ENCODE data around the gene FBXO21. TPM values are rescaled to one million over a fixed set of nuclear protein-coding genes. Genes with fewer than 3 reads are reported as not detected.
"Not testable (repeated sequence)": the region's sequence is repeated elsewhere in the genome, so short reads cannot be mapped to it uniquely, and the experiment has no call there.

FBXO21 gene
- polyA plus RNA-seq, 1 donor = 32.0 TPM

- peak; percentile 30 to 58 for DNase-seq
- no peaks in the 10 kb centered on the region for H3K9me3 ChIP-seq (ENCODE audit: control insufficient read depth, low read depth, low read length)
- H3K4me1 ChIP-seq (ENCODE audit: control insufficient read depth, insufficient read depth, low read length) = peaks cover 4% of the 10 kb centered on the region
- WGBS (ENCODE audit: insufficient coverage, low lambda C conversion rate) = no CpG with 5 or more reads among the region's 25 CpGs
- H3K36me3 ChIP-seq (ENCODE audit: control insufficient read depth, insufficient read depth, low read length) = peaks cover 12% of the 10 kb centered on the region
- H3K4me3 ChIP-seq (ENCODE audit: low read length) = peak overlapping the region; percentile 85
- peak overlapping the region; percentile 45 for H3K27ac ChIP-seq (ENCODE audit: low read length)
- H3K27me3 ChIP-seq (ENCODE audit: control insufficient read depth, insufficient read depth, low read length) = peaks cover 8% of the 10 kb centered on the region
Observed at GRCh38 chr12:117188961-117189724, 1.1 kb downstream of the FBXO21 start.

- Histone ChIP-seq H3K27ac (ENCODE audit: low read length) (no peak overlapping the region), H3K9me3 (ENCODE audit: control insufficient read depth, low read depth, low read length) (no peaks in the 10 kb centered on the region), H3K36me3 (ENCODE audit: control insufficient read depth, insufficient read depth, low read length) (peaks cover 13% of the 10 kb centered on the region), H3K4me3 (ENCODE audit: low read length) (no peak overlapping the region), H3K27me3 (ENCODE audit: control insufficient read depth, insufficient read depth, low read length) (peaks cover 8% of the 10 kb centered on the region), H3K4me1 (ENCODE audit: control insufficient read depth, insufficient read depth, low read length) (peaks cover 4% of the 10 kb centered on the region)
- DNase-seq = no peak
- WGBS (ENCODE audit: insufficient coverage, low lambda C conversion rate) = 79% methylated on average over 3 of the region's 12 CpGs
Observed at GRCh38 chr12:117188121-117188665, 2.1 kb downstream of the FBXO21 start.

GRCh38 chr12:117187421-117187820, 2.8 kb downstream of the FBXO21 start:
- DNase-seq = peak; percentile 12 to 22
- Histone ChIP-seq H3K27me3 (ENCODE audit: control insufficient read depth, insufficient read depth, low read length) (peaks cover 8% of the 10 kb centered on the region), H3K4me3 (ENCODE audit: low read length) (no peak overlapping the region), H3K36me3 (ENCODE audit: control insufficient read depth, insufficient read depth, low read length) (peaks cover 17% of the 10 kb centered on the region), H3K27ac (ENCODE audit: low read length) (no peak overlapping the region), H3K9me3 (ENCODE audit: control insufficient read depth, low read depth, low read length) (no peaks in the 10 kb centered on the region), H3K4me1 (ENCODE audit: control insufficient read depth, insufficient read depth, low read length) (peaks cover 4% of the 10 kb centered on the region)
- no CpG with 5 or more reads among the region's 4 CpGs for WGBS (ENCODE audit: insufficient coverage, low lambda C conversion rate)

GRCh38 chr12:117182866-117183265, 7.4 kb downstream of the FBXO21 start:
- Histone ChIP-seq H3K27me3 (ENCODE audit: control insufficient read depth, insufficient read depth, low read length) (no peaks in the 10 kb centered on the region), H3K4me3 (ENCODE audit: low read length) (no peak overlapping the region), H3K36me3 (ENCODE audit: control insufficient read depth, insufficient read depth, low read length) (peaks cover 39% of the 10 kb centered on the region), H3K27ac (ENCODE audit: low read length) (no peak overlapping the region), H3K9me3 (ENCODE audit: control insufficient read depth, low read depth, low read length) (no peaks in the 10 kb centered on the region), H3K4me1 (ENCODE audit: control insufficient read depth, insufficient read depth, low read length) (no peaks in the 10 kb centered on the region)
- no peak for DNase-seq
- WGBS (ENCODE audit: insufficient coverage, low lambda C conversion rate) = 100% methylated on average over 1 of the region's 3 CpGs

- not testable (repeated sequence) for H3K27ac ChIP-seq (ENCODE audit: low read length); H3K9me3 ChIP-seq (ENCODE audit: control insufficient read depth, low read depth, low read length); H3K4me3 ChIP-seq (ENCODE audit: low read length); H3K4me1 ChIP-seq (ENCODE audit: control insufficient read depth, insufficient read depth, low read length); DNase-seq; H3K27me3 ChIP-seq (ENCODE audit: control insufficient read depth, insufficient read depth, low read length)
- peaks cover 46% of the 10 kb centered on the region for H3K36me3 ChIP-seq (ENCODE audit: control insufficient read depth, insufficient read depth, low read length)
- 100% methylated on average over 3 of the region's 8 CpGs for WGBS (ENCODE audit: insufficient coverage, low lambda C conversion rate)
Observed at GRCh38 chr12:117181468-117181843, 8.8 kb downstream of the FBXO21 start.

- no peak overlapping the region for H3K4me3 ChIP-seq (ENCODE audit: low read length)
- no peaks in the 10 kb centered on the region for H3K4me1 ChIP-seq (ENCODE audit: control insufficient read depth, insufficient read depth, low read length)
- no peak for DNase-seq
- H3K27me3 ChIP-seq (ENCODE audit: control insufficient read depth, insufficient read depth, low read length) = no peaks in the 10 kb centered on the region
- peaks cover 48% of the 10 kb centered on the region for H3K36me3 ChIP-seq (ENCODE audit: control insufficient read depth, insufficient read depth, low read length)
- no peaks in the 10 kb centered on the region for H3K9me3 ChIP-seq (ENCODE audit: control insufficient read depth, low read depth, low read length)
- H3K27ac ChIP-seq (ENCODE audit: low read length) = no peak overlapping the region
- 89% methylated on average over 3 of the region's 4 CpGs for WGBS (ENCODE audit: insufficient coverage, low lambda C conversion rate)
Observed at GRCh38 chr12:117180758-117181467, 9.4 kb downstream of the FBXO21 start.

- Histone ChIP-seq H3K4me3 (ENCODE audit: low read length) (no peak overlapping the region), H3K27me3 (ENCODE audit: control insufficient read depth, insufficient read depth, low read length) (no peaks in the 10 kb centered on the region), H3K4me1 (ENCODE audit: control insufficient read depth, insufficient read depth, low read length) (no peaks in the 10 kb centered on the region), H3K27ac (ENCODE audit: low read length) (no peak overlapping the region), H3K36me3 (ENCODE audit: control insufficient read depth, insufficient read depth, low read length) (peaks cover 58% of the 10 kb centered on the region), H3K9me3 (ENCODE audit: control insufficient read depth, low read depth, low read length) (no peaks in the 10 kb centered on the region)
- WGBS (ENCODE audit: insufficient coverage, low lambda C conversion rate) = 100% methylated on average over 2 of the region's 2 CpGs
- DNase-seq = no peak
Observed at GRCh38 chr12:117178745-117179144, 11.5 kb downstream of the FBXO21 start.

GRCh38 chr12:117178301-117178700, 12.0 kb downstream of the FBXO21 start:
- DNase-seq = no peak
- Histone ChIP-seq H3K4me3 (ENCODE audit: low read length) (no peak overlapping the region), H3K36me3 (ENCODE audit: control insufficient read depth, insufficient read depth, low read length) (peaks cover 62% of the 10 kb centered on the region), H3K9me3 (ENCODE audit: control insufficient read depth, low read depth, low read length) (no peaks in the 10 kb centered on the region), H3K27ac (ENCODE audit: low read length) (no peak overlapping the region), H3K4me1 (ENCODE audit: control insufficient read depth, insufficient read depth, low read length) (no peaks in the 10 kb centered on the region), H3K27me3 (ENCODE audit: control insufficient read depth, insufficient read depth, low read length) (no peaks in the 10 kb centered on the region)
- no CpG with 5 or more reads among the region's 10 CpGs for WGBS (ENCODE audit: insufficient coverage, low lambda C conversion rate)

- WGBS (ENCODE audit: insufficient coverage, low lambda C conversion rate) = no CpG with 5 or more reads among the region's 3 CpGs
- Histone ChIP-seq H3K36me3 (ENCODE audit: control insufficient read depth, insufficient read depth, low read length) (peaks cover 71% of the 10 kb centered on the region), H3K27ac (ENCODE audit: low read length) (no peak overlapping the region), H3K4me3 (ENCODE audit: low read length) (no peak overlapping the region), H3K4me1 (ENCODE audit: control insufficient read depth, insufficient read depth, low read length) (no peaks in the 10 kb centered on the region), H3K27me3 (ENCODE audit: control insufficient read depth, insufficient read depth, low read length) (no peaks in the 10 kb centered on the region), H3K9me3 (ENCODE audit: control insufficient read depth, low read depth, low read length) (no peaks in the 10 kb centered on the region)
- DNase-seq = no peak
Observed at GRCh38 chr12:117172168-117172567, 18.1 kb downstream of the FBXO21 start.

GRCh38 chr12:117171499-117172162, 18.6 kb downstream of the FBXO21 start:
- H3K4me1 ChIP-seq (ENCODE audit: control insufficient read depth, insufficient read depth, low read length) = no peaks in the 10 kb centered on the region
- H3K9me3 ChIP-seq (ENCODE audit: control insufficient read depth, low read depth, low read length) = no peaks in the 10 kb centered on the region
- WGBS (ENCODE audit: insufficient coverage, low lambda C conversion rate) = no CpG with 5 or more reads among the region's 2 CpGs
- DNase-seq = no peak
- H3K4me3 ChIP-seq (ENCODE audit: low read length) = no peak overlapping the region
- H3K27me3 ChIP-seq (ENCODE audit: control insufficient read depth, insufficient read depth, low read length) = no peaks in the 10 kb centered on the region
- H3K27ac ChIP-seq (ENCODE audit: low read length) = no peak overlapping the region
- H3K36me3 ChIP-seq (ENCODE audit: control insufficient read depth, insufficient read depth, low read length) = peaks cover 73% of the 10 kb centered on the region

All from large intestine (tissue), 3 donors.